Measurements from ENCODE around the gene DCAF8L2. TPM values are rescaled to one million over a fixed set of nuclear protein-coding genes. Genes with fewer than 3 reads are reported as not detected.
"Not testable (repeated sequence)": the region's sequence is repeated elsewhere in the genome, so short reads cannot be mapped to it uniquely, and the experiment has no call there.

DCAF8L2 gene
- total RNA-seq, result not detected

DNA sequence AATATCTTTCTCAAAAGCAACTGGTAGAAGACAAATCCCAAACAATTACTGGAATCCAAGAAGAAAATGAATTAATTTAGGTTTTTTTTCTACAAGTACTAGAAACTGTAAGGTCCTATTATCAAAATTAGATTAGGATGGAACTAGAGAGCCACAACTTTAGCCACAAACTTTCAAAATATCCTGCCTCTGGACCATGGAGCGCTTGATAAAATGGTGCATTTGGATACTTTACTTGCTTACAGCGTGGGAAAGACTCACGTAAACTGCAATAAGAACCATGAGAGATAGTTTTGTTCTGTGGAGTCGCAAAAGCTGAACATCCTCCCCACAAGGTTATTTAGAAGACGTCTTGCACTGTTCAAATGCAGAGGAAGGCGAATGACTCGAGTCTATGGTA lies at the start of gene DCAF8L2:
Gene DCAF8L2, plus strand, starts transcription at position 301 of the 400 bp plus-strand sequence. CDS start 156,552 bp downstream, outside the sequence.
- Mint-ChIP-seq H3K36me3 (ENCODE audit: insufficient read depth) (no peaks in the 10 kb centered on the region), H3K27me3 (ENCODE audit: low read depth) (no peaks in the 10 kb centered on the region), H3K9me3 (peaks cover 10% of the 10 kb centered on the region), H3K4me1 (ENCODE audit: low read depth) (no peaks in the 10 kb centered on the region), H3K4me3 (no peak within 1 kb of the TSS)
- DNase-seq (no peak), ATAC-seq (no peak)

DNA sequence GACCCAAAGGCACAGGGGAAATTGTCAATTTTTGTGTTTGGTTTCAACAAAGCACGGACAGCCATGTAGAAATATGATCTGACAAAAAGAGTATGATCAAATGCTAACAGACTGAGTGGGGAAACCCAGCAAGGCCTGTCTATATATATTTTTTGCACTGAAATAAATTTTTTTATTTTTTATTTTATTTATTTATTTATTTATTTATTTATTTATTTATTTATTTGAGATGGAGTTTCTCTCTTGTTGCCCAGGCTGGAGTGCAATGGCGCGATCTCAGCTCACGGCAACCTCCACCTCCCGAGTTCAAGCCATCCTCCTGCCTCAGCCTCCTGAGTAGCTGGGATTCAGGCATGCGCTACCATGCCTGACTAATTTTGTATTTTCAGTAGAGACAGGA lies 49.0 kb upstream of the DCAF8L2 start:
- H3K4me1 Mint-ChIP-seq (ENCODE audit: low read depth); H3K9me3 Mint-ChIP-seq; DNase-seq; H3K4me3 Mint-ChIP-seq; H3K27me3 Mint-ChIP-seq (ENCODE audit: low read depth); ATAC-seq; H3K36me3 Mint-ChIP-seq (ENCODE audit: insufficient read depth): not testable (repeated sequence)

DNA sequence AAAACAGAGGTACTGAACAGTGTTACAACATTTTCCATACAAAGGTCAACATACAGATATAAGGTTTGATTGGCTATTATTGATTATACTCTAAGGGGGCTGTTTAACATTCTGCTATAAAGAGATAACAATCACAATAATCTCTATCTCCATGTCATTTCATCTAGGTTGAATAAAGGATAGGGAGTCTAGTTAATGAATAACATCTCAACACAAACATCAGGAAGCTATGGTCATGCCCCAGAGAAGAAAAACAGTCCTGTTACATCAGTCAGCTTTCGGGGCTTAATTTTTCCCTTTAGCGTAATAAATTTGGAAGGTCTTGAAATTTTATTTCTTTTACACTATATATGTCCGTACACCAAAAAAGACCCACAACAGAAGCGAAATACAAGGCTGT lies 41.5 kb upstream of the DCAF8L2 start:
- H3K4me3 Mint-ChIP-seq, result no peak overlapping the region
- DNase-seq, result no peak
- no peaks in the 10 kb centered on the region for H3K36me3 Mint-ChIP-seq (ENCODE audit: insufficient read depth)
- no peaks in the 10 kb centered on the region for H3K27me3 Mint-ChIP-seq (ENCODE audit: low read depth)
- no peaks in the 10 kb centered on the region for H3K4me1 Mint-ChIP-seq (ENCODE audit: low read depth)
- H3K9me3 Mint-ChIP-seq, result no peaks in the 10 kb centered on the region
- ATAC-seq, result no peak

DNA sequence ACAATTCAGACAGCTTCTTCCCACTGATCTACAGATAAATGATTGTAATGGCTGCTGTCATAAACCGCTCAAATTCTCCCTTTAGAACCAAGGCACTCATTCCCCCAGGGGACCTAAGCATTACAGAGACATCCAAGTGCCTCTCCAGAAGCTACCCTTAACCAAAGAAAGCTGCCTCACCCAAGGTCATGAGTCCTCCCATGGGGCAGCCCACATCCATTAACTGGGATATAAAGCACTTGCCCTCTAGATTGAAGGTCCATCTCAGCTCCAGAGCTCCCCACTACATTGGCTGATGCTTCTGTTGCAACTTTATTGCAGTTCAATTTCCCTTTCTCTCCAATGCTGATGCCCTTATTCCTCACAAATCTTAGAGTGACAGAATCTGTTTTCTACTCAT lies 40.5 kb upstream of the DCAF8L2 start:
- H3K4me3 Mint-ChIP-seq, result no peak overlapping the region
- H3K9me3 Mint-ChIP-seq, result no peaks in the 10 kb centered on the region
- no peaks in the 10 kb centered on the region for H3K36me3 Mint-ChIP-seq (ENCODE audit: insufficient read depth)
- no peaks in the 10 kb centered on the region for H3K27me3 Mint-ChIP-seq (ENCODE audit: low read depth)
- ATAC-seq (no peak), DNase-seq (no peak)
- no peaks in the 10 kb centered on the region for H3K4me1 Mint-ChIP-seq (ENCODE audit: low read depth)

DNA sequence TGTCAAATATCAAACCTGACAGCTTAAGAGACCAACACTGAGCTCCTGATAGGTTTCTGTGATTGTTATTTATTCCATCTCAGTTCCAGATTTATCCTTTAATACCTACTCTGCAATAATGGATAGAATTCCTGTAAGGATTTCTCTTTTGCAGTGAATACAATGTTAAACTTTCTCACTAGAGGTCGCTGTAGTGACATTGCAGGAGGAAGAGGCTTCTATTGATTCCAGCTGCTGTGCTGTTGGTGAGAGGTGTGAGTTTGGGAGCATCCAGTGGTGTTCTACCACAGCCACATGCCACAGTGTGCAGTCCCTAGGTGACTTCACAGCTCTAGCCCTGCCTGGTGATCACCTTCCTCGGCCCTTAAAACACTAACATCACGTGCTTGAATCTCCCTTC lies 34.6 kb upstream of the DCAF8L2 start:
- H3K4me3 Mint-ChIP-seq, result no peak overlapping the region
- H3K4me1 Mint-ChIP-seq (ENCODE audit: low read depth), result no peaks in the 10 kb centered on the region
- H3K27me3 Mint-ChIP-seq (ENCODE audit: low read depth), result no peaks in the 10 kb centered on the region
- H3K9me3 Mint-ChIP-seq, result no peaks in the 10 kb centered on the region
- DNase-seq (no peak), ATAC-seq (no peak)
- no peaks in the 10 kb centered on the region for H3K36me3 Mint-ChIP-seq (ENCODE audit: insufficient read depth)

DNA sequence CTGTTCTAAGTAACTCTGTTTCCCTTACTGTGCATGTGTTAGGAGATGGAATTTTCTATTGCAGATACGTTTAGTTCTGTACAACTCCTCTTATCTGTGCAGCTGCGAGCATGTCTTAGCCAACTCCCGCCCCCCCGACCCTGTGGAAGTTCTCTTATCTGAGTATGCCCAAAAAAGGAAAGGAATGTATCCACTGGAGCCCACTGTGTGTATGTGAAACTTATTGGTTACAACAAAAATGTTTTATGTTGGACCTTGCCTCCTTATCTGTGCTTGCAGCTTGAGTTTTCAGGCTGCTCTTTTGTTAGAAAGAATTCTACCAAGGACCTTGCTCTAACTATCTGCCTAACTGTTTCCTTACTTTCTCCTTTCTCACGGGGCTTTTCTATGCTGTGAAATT lies 24.2 kb upstream of the DCAF8L2 start:
- ATAC-seq, result no peak
- Mint-ChIP-seq H3K9me3 (no peaks in the 10 kb centered on the region), H3K27me3 (ENCODE audit: low read depth) (no peaks in the 10 kb centered on the region), H3K4me1 (ENCODE audit: low read depth) (no peaks in the 10 kb centered on the region), H3K4me3 (no peak overlapping the region), H3K36me3 (ENCODE audit: insufficient read depth) (no peaks in the 10 kb centered on the region)
- no peak for DNase-seq

DNA sequence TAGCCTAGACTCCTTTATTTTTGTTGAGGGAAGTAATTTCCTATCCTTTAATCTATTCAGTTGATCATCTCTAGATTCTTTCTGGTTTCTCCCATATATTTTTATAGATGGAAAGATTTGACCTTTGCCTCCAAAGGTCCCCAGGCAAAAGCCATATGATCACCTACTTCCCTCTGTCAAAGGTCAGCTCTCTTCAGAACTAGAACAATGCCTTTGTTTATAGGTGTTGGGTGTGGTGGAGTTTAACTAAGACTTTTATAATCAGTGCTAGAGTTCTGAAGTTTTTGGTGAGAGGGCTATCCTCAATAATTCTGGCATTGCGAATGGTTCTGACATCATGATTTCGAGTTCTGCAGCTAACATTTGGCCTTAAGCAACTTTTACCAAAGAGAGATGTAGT lies 19.0 kb upstream of the DCAF8L2 start:
- no peaks in the 10 kb centered on the region for H3K36me3 Mint-ChIP-seq (ENCODE audit: insufficient read depth)
- no peak for ATAC-seq
- no peaks in the 10 kb centered on the region for H3K4me1 Mint-ChIP-seq (ENCODE audit: low read depth)
- H3K9me3 Mint-ChIP-seq, result no peaks in the 10 kb centered on the region
- no peak for DNase-seq
- H3K27me3 Mint-ChIP-seq (ENCODE audit: low read depth), result no peaks in the 10 kb centered on the region
- H3K4me3 Mint-ChIP-seq, result no peak overlapping the region

DNA sequence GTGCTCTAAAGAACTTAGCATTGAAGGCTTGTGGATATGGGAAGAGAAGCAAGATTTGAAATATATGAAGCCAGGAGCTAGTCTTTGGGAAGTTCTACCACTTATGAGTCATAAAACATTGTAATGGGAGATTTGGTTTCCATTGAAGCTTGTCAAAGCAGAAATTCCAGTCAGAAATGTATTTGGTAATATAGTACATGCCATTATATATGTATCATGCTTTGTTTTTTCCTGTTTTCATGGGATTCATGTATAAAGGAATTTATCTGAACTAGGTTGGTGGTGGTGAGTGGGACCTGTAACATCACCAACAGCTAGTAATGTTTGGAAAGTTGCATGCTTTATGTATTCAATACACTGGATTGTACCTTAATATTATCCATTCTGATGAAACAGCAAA lies 14.6 kb upstream of the DCAF8L2 start:
- Mint-ChIP-seq H3K27me3 (ENCODE audit: low read depth) (no peaks in the 10 kb centered on the region), H3K36me3 (ENCODE audit: insufficient read depth) (no peaks in the 10 kb centered on the region), H3K4me1 (ENCODE audit: low read depth) (no peaks in the 10 kb centered on the region), H3K9me3 (no peaks in the 10 kb centered on the region), H3K4me3 (no peak overlapping the region)
- ATAC-seq, result no peak
- DNase-seq, result no peak

DNA sequence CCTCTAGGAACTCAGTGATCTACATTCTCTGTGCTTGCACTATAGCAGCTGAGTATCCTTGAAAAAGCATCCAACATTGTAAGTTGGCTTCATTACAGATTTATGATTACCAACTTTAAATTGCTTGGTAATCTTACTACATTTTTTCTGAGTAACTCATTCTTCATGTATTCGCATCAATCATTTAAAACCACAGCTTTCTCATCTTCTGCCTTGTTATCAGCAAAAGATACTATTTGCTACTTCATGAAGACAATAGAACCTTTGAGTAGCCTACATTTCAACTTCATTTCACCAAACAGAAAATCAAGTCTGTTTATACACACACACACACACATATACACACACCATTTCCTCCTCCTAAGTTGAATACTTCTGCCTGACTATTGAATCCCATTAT lies 6.2 kb upstream of the DCAF8L2 start:
- ATAC-seq (no peak), DNase-seq (no peak)
- H3K36me3 Mint-ChIP-seq (ENCODE audit: insufficient read depth), result no peaks in the 10 kb centered on the region
- H3K27me3 Mint-ChIP-seq (ENCODE audit: low read depth), result no peaks in the 10 kb centered on the region
- H3K9me3 Mint-ChIP-seq, result peaks cover 8% of the 10 kb centered on the region
- no peaks in the 10 kb centered on the region for H3K4me1 Mint-ChIP-seq (ENCODE audit: low read depth)
- H3K4me3 Mint-ChIP-seq, result no peak overlapping the region

DNA sequence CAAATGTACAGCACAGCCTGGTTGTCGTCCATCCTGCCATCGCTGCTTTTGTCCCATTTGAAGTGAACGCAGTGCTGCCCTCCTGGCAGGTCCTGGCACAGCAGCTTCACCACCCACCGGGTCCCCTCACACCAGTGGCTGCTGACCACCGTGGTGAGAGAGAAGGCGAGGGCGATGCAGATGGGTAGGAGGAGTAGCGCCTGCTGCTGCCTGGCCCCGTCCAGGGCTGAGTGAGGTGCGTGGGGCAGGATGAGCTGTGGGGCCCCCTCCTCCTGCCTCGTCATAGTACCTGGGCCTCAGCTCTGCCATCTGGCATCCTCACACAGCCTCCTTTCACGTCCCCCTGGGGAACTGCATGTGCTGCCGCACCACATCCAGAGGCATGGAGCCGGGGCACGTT lies 1.8 kb downstream of the DCAF8L2 start:
- H3K4me3 Mint-ChIP-seq, result no peak overlapping the region
- no peaks in the 10 kb centered on the region for H3K4me1 Mint-ChIP-seq (ENCODE audit: low read depth)

DNA sequence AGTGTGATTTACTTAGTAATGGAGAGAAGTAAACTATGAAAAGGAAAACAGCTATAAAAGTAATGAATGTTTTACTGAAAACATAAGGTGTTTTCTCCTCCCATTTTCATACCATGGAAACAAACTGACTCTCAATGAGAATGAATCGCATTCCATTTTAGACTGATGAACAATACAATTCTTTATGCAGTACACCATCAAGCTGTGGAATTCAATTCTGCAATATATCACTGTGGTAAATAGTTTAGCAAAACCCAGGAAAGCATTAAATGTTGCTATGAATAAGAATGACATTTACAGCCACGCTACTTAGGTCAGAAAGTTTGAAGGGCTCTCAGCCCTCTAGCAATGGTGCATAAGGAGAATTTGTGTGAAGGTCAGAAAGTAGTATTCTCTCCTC lies 7.4 kb downstream of the DCAF8L2 start:
- no peak overlapping the region for H3K4me3 Mint-ChIP-seq
- ATAC-seq (no peak), DNase-seq (no peak)
- no peaks in the 10 kb centered on the region for H3K36me3 Mint-ChIP-seq (ENCODE audit: insufficient read depth)
- no peaks in the 10 kb centered on the region for H3K4me1 Mint-ChIP-seq (ENCODE audit: low read depth)
- H3K9me3 Mint-ChIP-seq, result peaks cover 7% of the 10 kb centered on the region
- no peaks in the 10 kb centered on the region for H3K27me3 Mint-ChIP-seq (ENCODE audit: low read depth)

More for the DNA sequence above, 1.8 kb downstream of the DCAF8L2 start:
- peaks cover 4% of the 10 kb centered on the region for H3K9me3 Mint-ChIP-seq
- H3K27me3 Mint-ChIP-seq (ENCODE audit: low read depth), result no peaks in the 10 kb centered on the region
- no peak for DNase-seq
- no peak for ATAC-seq
- H3K36me3 Mint-ChIP-seq (ENCODE audit: insufficient read depth), result no peaks in the 10 kb centered on the region

DNA sequence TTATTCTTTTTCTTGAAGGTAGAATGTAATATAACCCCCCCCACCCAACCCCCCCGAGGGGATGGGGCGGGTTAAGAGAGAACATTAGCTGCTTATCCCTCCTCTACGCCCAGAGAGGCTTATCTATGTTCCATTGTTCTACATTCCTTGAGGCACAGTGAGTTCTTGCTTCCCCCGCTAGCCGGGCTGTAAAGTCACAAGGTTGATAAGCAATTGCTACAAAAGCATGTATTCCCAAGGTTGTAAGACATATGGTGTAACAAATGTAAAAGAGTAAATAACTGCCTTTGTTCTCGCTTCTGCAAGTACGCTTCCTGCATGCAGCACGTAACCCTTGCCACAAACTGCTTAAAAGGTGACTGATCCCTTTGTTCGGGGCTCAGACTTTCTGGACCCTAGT lies 8.2 kb downstream of the DCAF8L2 start:
- H3K9me3 Mint-ChIP-seq, result peaks cover 3% of the 10 kb centered on the region
- H3K4me1 Mint-ChIP-seq (ENCODE audit: low read depth), result no peaks in the 10 kb centered on the region
- H3K36me3 Mint-ChIP-seq (ENCODE audit: insufficient read depth), result no peaks in the 10 kb centered on the region
- DNase-seq, result no peak
- no peaks in the 10 kb centered on the region for H3K27me3 Mint-ChIP-seq (ENCODE audit: low read depth)
- no peak overlapping the region for H3K4me3 Mint-ChIP-seq
- no peak for ATAC-seq

DNA sequence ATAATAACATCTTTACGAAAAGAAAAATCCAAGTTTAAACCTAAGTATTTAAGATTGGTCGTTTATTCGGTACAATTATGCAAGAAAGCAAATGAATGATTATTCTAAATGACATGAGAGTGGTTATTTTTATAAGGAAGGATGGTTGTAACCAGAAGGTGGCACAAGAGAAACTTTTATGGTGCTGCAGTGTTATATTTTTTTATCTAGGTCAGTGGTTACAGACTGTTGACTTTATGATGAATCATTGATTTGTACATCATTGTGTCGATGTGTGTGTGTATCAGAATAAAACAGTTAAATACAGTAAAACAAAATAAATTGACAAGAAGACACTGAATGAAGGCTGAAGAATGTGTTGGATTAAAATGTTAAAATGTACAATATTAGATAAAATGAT lies 9.8 kb downstream of the DCAF8L2 start:
- no peaks in the 10 kb centered on the region for H3K4me1 Mint-ChIP-seq (ENCODE audit: low read depth)
- H3K9me3 Mint-ChIP-seq, result peaks cover 3% of the 10 kb centered on the region
- H3K27me3 Mint-ChIP-seq (ENCODE audit: low read depth), result no peaks in the 10 kb centered on the region
- ATAC-seq, result no peak
- no peaks in the 10 kb centered on the region for H3K36me3 Mint-ChIP-seq (ENCODE audit: insufficient read depth)
- no peak overlapping the region for H3K4me3 Mint-ChIP-seq
- DNase-seq, result no peak

DNA sequence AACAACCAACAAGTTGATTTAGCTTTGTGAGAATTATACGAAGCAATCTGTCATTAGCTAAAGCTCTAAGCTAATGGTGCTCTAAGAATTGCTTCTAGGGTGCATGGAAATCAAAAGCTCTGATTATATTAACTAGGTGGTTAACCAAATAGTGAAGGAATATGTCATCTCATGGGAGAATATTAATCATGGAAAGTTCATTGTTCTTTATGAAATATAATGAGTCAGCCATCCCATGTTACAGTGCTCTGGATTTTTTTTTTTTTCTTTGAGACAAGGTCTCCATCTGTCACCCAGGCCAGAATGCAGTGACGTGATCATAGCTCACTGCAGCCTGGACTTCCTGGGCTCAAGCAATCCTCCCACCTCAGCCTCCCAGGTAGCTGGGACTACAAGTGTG lies 10.5 kb downstream of the DCAF8L2 start:
- Mint-ChIP-seq H3K27me3 (ENCODE audit: low read depth) (no peaks in the 10 kb centered on the region), H3K4me1 (ENCODE audit: low read depth) (no peaks in the 10 kb centered on the region), H3K9me3 (peaks cover 3% of the 10 kb centered on the region), H3K4me3 (no peak overlapping the region), H3K36me3 (ENCODE audit: insufficient read depth) (no peaks in the 10 kb centered on the region)
- no peak for ATAC-seq
- no peak for DNase-seq

DNA sequence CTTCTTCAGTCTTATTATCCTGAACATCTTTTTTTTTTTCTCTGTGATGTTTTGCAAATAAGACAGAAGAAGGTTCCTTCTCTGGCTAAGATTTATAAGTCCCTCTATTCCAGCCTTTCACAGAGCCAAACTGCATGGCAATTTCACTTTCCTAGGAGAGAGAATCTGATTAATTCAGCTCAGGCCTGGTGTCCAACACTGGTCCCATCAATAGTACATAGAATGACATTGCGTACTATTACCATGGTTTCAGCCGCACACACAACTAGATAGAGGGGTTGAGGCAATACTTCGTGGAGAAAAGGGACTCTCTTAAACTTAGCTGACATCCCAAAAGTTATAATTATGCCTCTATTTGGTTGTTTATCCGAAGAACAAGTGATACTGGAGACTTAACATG lies 18.5 kb downstream of the DCAF8L2 start:
- Mint-ChIP-seq H3K4me1 (ENCODE audit: low read depth) (no peaks in the 10 kb centered on the region), H3K36me3 (ENCODE audit: insufficient read depth) (no peaks in the 10 kb centered on the region), H3K9me3 (no peaks in the 10 kb centered on the region), H3K27me3 (ENCODE audit: low read depth) (no peaks in the 10 kb centered on the region), H3K4me3 (no peak overlapping the region)
- no peak for DNase-seq
- no peak for ATAC-seq

DNA sequence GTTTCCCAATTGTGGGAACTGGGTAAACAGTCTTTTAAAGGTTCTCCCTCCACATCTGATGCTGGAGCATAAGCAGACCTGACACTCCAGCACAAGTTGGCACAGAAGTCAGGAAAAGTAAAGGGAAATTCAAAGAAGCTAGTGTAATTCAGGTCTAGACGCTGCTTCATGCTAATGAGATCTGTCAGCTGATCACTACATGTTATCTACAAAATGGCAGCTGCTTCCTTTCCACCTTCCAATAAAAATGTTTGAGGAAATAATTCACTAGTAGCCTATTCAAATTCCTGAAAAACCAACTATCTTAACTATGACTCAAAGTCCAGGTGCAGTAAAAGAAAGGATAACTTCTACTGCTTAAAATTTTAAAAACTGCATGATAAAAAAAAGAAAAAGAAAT lies 29.3 kb downstream of the DCAF8L2 start:
- DNase-seq (no peak), ATAC-seq (no peak)
- Mint-ChIP-seq H3K36me3 (ENCODE audit: insufficient read depth) (no peaks in the 10 kb centered on the region), H3K27me3 (ENCODE audit: low read depth) (no peaks in the 10 kb centered on the region), H3K4me1 (ENCODE audit: low read depth) (no peaks in the 10 kb centered on the region), H3K9me3 (peaks cover 4% of the 10 kb centered on the region), H3K4me3 (no peak overlapping the region)

All from activated T-cell treated with anti-CD3 and anti-CD28 coated beads, Interleukin-2, amount 50 U/mL, for 4 hours (primary cell).